Occipital lobe (tissue), 2 donors: ENCODE results near the gene CR1L. TPM values are rescaled to one million over a fixed set of nuclear protein-coding genes. Genes with fewer than 3 reads are reported as not detected.
"Not testable (repeated sequence)": the region's sequence is repeated elsewhere in the genome, so short reads cannot be mapped to it uniquely, and the experiment has no call there.

Experiments used
- DNase-seq: peaks from one replicate; lab custom pipeline; 2025; lab: John Stamatoyannopoulos, UW
- total RNA-seq: library from RNA; depleted of rRNA; stranded (reverse); fragments of >200 nt; gene quantifications from one replicate; pipeline ENCODE4 v1.2.3, GENCODE V29; 2014

The CR1L gene
- total RNA-seq, 1 donor from 2014 or later, result 0.16 TPM

GRCh38 chr1:207744000-207744534, 99.1 kb downstream of the CR1L start:
- DNase-seq, result no peak

DNA sequence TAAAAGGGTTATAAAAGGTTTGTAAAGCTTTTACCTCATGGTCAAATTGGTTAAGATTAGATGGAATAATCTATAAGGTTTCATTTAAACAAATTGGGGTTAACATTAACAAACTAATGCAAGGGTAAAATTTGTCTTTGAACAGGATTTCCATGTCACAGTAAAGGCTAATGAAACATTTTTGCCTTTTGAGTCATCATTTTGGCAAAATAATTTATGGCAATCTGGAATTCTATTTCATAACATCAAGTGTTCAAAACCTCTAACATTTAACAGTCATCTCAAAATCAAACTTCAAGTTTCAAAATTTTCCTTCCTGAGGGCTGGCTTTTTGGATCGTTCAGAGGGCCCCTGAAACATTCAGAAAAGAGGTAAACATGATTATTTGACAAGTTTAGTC, 100.4 kb downstream of the CR1L start:
- DNase-seq, result no peak

GRCh38 chr1:207745839-207746767, 101.2 kb downstream of the CR1L start:
- no peak for DNase-seq

DNA sequence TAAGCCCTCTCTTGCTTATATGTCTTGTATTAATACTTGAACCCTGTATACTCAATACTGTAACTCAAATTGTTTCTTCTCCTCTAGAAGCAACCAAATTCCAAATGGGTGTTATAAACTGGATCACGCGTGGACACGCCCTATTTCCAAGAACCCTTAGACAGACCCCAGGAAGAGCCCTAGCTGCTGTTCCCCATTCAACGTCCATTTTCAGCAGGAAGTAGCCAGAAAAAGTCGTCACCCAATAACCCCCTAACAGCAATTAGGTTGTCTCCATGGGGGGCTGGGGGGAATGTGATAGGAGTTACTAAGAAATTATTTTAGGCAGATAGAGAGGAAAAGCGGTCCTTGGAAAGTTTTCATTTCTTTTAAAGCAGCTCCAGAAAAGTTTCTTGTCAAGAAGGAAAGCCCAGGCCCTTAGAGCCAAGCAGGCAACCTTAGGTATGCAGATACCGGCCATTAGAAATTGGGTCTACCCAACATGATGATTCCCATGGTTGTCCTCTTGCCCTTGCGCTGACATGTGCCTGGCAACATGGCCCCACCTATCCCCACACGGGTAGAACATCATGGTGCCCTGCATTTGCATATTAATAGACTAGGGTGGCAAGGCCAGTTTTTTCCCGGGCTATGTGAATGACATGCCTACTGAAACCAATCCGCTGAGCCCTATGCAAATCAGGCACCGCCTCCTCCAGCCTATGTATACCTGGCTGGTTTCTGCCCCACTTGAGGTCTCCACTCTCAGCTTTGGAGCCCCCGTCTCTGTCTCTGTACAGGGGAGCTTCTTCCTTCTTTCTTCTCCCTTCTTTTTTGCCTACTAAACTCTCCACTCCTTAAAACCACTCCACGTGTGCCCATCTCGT, 102.9 kb downstream of the CR1L start:
- DNase-seq, result no peak

DNA sequence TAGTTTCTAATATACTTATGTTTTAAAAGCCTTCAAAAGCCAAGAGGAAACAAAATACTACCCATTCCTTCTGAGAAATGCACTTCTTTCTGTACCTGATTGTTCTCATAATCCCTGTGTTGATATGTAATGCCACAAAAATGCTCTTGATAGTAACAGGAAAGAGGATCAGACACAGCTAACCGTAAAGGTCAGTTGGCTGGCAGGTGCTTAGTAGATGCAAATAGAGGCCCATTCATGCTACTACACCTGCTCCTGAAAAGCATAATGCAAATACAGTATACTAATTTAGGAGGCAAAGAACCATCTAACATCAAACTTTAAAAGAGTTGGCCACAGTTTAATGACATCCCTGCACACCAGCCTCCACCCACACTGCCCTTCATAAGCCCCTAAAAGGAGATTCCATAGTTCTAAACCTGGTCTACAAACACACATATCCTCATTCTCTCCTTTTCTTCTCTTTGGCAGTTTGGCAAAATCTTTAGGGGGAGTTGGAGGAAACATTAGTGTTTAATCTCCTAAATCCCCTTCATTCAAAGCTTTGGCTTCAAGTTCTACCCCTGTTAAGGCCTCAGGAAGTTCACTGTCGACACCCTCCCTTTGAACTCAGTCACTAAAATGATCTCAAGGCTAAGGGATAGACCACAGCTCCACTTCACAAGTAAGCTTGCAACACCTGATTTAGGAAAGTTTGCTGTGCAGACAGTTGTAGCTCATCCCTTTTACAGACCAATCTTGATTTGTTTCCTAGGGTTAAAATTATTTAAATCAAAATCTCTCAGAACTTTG, 104.0 kb downstream of the CR1L start:
- no peak for DNase-seq

GRCh38 chr1:207750631-207751305, 105.8 kb downstream of the CR1L start:
- DNase-seq, result no peak

DNA sequence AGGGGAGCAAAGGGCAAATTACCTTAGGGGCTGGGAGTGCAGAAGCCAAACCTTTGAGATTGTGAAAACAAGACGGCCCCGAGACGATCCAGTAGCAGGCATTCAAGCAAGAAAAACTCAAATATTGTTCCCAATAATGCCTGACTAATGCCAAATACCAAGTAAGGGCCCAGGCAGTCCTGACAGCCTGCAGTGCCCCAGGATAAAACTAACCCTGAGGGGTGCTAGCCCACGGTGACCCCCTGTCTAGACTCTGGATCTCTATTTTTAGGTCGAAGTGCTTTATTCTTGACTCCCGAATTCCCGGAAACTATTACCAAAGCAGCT, 106.5 kb downstream of the CR1L start:
- not testable (repeated sequence) for DNase-seq

GRCh38 chr1:207751790-207752455, 107.0 kb downstream of the CR1L start, which contains the start of gene CD46:
CD46 (plus strand) TSS chr1:207752054; CDS start chr1:207752213, 159 bp downstream.
- peak; percentile 87 for DNase-seq

DNA sequence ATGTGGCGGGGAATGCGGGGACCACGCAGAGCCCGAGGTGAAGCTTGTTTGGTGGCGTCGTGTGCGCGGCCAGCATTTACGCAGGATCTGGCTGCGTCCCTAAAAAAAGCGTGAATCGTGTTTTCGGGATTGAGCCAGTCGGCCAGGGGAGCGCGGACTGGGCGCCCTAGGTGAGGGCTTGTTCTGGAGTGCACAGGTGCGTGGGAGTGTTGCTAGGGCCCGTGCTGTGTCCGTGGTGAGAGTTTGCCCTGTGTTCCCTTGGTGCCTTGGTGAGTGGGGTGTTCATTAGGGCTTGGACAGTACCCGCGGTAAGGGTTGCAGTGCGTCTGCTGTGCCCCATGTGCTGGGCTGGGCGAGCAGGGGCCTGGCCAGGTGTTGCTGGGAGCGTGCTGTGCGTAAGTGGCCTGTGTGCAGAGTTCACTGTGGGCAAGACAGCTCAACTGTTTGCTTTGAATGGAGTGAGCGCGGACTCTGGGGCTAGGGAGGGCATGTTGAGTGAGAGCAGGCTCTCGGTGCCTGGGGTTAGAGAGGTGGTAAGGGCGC, 107.6 kb downstream of the CR1L start:
- DNase-seq, result no peak

- DNase-seq, result no peak
Measured at GRCh38 chr1:207753611-207754010, 108.7 kb downstream of the CR1L start.

- DNase-seq, result no peak
Measured at GRCh38 chr1:207754011-207754410, 109.1 kb downstream of the CR1L start.

- DNase-seq, result no peak
Measured at GRCh38 chr1:207754974-207755700, 110.2 kb downstream of the CR1L start.

GRCh38 chr1:207755846-207756693, 111.1 kb downstream of the CR1L start:
- DNase-seq, result no peak

GRCh38 chr1:207762622-207763021, 117.7 kb downstream of the CR1L start:
- no peak for DNase-seq

DNA sequence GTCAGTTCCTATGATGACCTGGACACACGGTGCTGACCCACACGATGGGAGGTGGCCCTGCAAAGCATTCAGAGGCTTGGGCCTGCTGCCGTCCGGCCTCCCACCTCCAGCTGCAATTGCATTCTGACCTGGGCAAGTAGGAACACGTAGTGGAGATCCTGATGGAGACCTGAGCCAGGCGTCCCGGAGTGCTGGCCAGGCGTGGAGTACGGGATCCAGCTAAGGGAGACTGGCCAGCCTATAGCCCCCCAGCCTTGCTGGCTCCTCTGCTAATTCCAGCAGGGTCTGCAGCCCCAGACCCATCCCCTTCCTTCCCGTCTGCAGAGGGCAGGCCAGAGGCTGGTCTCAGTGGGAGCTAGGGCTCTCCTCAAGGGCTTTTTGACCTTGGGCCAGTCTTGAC, 118.2 kb downstream of the CR1L start:
- no peak for DNase-seq

- no peak for DNase-seq
Measured at GRCh38 chr1:207763972-207764371, 119.0 kb downstream of the CR1L start.

DNA sequence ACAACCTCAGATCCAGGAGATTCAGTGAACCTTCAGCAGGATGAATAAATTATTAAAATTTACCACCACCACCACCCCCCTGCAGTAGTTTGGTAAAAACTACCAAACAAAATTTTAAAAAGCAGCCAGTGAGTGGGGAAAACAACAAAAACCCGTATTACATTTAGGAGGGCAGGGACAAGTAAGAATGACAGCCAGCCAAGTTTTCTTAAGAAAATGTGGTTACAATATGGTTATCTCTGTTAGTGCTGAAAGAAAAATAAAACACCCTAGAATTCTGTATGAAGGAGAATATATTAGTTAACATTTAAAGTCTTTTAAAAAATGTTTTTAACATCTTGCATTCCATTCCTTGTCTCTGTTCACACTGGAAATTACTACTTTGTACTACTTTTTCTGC, 121.6 kb downstream of the CR1L start:
- DNase-seq, result no peak

DNA sequence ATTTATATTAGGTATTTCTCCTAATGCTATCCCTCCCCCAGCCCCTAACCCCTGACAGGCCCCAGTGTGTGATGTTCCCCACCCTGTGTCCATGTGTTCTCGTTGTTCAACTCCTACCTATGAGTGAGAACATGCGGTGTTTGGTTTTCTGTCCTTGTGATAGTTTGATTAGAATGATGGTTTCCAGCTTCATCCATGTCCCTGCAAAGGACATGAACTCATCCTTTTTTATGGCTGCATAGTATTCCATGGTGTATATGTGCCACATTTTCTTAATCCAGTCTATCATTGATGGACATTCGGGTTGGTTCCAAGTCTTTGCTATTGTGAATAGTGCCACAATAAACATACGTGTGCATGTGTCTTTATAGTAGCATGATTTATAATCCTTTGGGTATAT, 125.6 kb downstream of the CR1L start:
- not testable (repeated sequence) for DNase-seq
